GM12801 (cell line): ENCODE measurements around the gene CTRB1.

ENCODE experiments used
- CTCF ChIP-seq: IDR thresholded peaks from one replicate; pipeline ENCODE4 v1.5.1; 2011; ENCODE audit warnings: control low read depth; ENCODE audit not compliant: insufficient read length; ENCODE audit errors: extremely low read depth

Gene CTRB1

GRCh38 chr16:75256059-75256571 is 37.3 kb downstream of the CTRB1 start:
- TF ChIP-seq CTCF, result no peak

GRCh38 chr16:75256696-75257343 is 38.0 kb downstream of the CTRB1 start:
- no peak for TF ChIP-seq CTCF

- TF ChIP-seq CTCF, result no peak
These were observed 39.4 kb downstream of the CTRB1 start for GRCh38 chr16:75257886-75258806.

- no peak for TF ChIP-seq CTCF
These were observed 40.0 kb downstream of the CTRB1 start for GRCh38 chr16:75258807-75259141.

GRCh38 chr16:75260851-75261589 is 42.2 kb downstream of the CTRB1 start:
- TF ChIP-seq CTCF, result no peak

GRCh38 chr16:75261590-75262078 is 42.8 kb downstream of the CTRB1 start:
- no peak for TF ChIP-seq CTCF

- no peak for TF ChIP-seq CTCF
These were observed 43.5 kb downstream of the CTRB1 start for GRCh38 chr16:75262104-75262799.
